Stimulated activated CD4-positive, alpha-beta T cell treated with anti-CD3 and anti-CD28 coated beads, Interleukin-15, amount 100 ng/mL, for 48 hours (primary cell): ENCODE measurements around the gene RAMP3.
"Not testable (repeated sequence)": the region's sequence is repeated elsewhere in the genome, so short reads cannot be mapped to it uniquely, and the experiment has no call there.

Experiments used
- DNase-seq, 2 donors: peaks; one replicate each; pipeline ENCODE4 v3.0.0-alpha.2; 2020; ENCODE audit warnings: low read depth in 2 of 2

Gene RAMP3

GRCh38 chr7:45132708-45133320 lies 24.8 kb upstream of the RAMP3 start:
- no peak for DNase-seq

DNA sequence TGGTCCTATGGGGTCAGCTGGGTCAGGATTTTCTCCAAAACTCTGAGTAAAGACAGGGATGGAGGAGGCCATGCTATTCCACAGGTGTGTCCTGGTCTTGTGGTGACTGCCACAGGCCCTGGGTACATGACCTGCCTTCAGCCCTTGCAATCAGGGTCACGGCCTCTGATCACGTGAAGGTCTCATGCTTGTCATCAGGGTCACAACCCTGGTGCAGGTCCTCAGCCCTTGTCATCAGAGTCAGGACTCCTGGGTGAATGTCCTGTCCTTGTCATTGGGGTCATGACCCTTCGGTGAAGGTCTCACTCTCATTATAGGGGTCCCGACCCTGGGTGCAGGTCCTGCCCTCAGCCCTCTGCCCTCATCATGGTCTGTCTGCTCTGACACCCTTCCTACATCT lies 24.2 kb upstream of the RAMP3 start:
- DNase-seq: no peak

DNA sequence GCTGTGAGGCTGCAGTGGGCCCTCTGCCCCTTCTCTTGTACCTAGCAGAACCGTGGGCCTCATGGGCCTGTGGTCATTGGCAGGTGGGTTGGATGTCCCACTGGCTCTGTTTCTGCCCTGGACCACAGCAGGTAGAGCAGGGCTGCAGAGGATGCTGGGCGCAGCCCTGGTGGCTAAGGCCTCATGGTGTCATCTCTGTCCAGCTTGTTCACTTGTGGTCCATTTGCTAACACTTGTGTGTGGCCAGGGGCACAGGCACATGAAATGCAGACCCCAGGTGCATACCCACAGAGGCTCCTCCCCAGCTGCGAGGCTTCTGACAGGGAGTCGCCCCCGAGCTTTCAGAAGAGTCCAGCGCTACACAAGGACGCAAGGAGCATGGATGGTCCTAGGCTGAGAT lies 23.7 kb upstream of the RAMP3 start:
- no peak for DNase-seq

GRCh38 chr7:45136106-45137060 lies 21.2 kb upstream of the RAMP3 start:
- peak; percentile 31 to 44 for DNase-seq

- no peak for DNase-seq
Measured at GRCh38 chr7:45138433-45139267, 18.9 kb upstream of the RAMP3 start.

- no peak for DNase-seq
Measured at GRCh38 chr7:45140827-45141226, 16.8 kb upstream of the RAMP3 start.

GRCh38 chr7:45143616-45144015 lies 14.0 kb upstream of the RAMP3 start:
- no peak for DNase-seq

DNA sequence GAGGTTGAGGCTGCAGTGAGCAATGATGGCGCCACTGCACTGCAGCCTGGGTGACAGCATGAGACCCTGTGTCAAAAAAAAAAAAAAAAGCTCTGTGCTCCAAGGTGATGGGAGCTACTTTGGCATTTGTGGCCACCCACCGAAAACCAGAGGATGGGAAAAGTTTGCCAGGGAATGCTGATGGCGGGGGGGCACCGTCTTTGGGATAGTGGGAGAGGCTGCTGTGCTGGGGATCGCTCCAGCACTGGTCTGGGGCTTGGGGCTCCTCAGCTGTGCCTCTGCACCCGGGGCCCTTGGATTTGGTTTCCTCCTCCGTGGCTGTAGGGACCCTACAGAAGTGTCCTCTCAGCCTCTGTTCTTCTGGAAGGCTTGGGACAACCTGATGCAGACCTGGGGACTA lies 11.7 kb upstream of the RAMP3 start:
- no peak for DNase-seq

DNA sequence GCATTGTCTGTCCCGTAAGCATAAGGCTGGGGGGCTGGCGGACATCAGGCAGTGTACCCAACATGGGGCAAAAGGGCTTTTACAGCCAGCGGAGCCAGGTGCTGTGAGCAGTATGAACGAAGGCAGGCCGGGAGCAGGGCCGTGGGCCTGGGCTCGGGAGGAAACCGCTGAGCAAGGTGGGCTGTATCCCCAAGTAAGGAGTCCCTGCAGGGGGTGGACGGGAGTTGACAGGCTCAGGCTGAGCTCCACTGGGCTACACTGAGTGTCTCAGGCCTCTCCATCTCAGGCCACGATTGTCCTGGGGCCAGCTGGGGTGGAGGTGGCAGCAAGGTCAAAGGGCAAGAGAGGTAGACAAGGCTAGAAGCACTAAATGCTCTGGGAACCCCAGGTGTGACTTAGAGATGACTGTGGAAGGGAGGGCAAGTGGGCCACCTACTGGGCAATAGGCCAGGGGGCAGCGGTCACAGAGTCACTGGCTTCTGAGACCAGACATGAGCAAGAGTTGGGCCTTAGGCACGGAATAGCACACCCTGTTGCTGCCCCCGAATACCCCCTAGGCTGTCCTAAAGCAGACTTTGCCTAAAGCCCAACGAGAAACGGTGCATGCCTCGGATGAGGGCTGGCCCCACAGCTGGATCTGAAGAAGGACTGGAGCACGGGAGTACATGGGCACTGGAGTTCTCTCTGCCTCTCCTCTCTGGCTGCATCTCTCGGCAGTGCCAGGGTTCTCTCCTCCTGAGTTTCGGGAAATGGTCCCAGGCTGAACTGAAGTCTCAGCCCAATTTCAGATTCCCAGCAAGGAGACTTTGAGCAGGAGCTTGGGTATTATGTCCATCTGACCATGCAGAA lies 10.8 kb upstream of the RAMP3 start:
- DNase-seq: no peak

DNA sequence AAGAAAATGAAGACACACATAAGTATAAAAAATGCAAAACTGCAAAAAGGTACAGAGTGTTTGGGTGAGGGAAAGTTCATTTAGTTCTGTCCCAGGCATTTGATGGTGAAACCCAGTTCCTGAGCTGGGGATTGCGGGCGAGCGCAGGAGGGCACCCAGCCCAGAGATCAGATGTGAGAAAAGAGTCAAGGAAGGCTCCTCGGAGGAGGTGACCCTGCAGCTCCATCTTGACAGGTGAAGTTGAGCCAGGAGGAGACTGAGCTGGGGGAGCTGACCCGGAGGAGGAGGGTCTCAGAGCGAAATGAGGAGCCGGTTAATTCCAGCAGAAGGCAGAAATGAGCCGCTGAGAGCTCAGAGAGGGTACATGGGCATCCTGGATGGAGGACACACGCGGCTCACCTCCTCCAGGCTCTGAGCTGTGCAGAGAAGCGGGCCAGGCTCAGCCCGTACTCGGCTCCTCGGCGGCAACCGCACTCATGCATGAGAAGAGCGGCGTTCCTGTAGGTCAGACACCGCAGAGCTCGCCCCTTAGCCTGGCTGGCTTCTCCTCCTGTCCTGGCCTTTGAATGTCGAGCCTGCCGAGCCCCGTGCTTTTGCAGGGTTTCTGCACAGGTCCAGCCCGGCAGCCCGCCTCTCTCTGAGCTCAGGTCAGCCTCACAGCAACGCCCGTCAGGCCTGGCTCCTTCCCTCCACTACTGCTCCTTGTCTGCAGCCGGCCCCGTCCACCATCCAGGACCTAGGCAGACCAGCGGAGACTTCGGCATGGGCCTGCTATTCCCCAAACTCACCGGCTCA lies 9.5 kb upstream of the RAMP3 start:
- no peak for DNase-seq

DNA sequence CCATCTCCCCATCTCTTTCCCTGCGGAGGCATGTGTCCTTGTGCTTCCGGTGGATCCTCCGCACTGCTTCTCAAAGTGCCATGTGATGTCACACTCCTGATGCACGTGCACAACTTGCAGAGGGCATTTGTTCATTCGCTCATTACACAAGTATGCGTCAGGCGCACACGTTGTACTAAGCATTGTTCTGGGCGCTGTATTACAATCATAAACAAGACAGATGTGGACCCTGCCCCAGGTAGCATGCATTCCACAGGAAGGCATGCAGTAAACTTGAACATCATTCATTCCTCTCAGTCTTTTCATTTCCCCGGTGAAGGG lies 9.0 kb upstream of the RAMP3 start:
- DNase-seq: no peak

GRCh38 chr7:45149606-45150005 lies 8.0 kb upstream of the RAMP3 start:
- DNase-seq: no peak

DNA sequence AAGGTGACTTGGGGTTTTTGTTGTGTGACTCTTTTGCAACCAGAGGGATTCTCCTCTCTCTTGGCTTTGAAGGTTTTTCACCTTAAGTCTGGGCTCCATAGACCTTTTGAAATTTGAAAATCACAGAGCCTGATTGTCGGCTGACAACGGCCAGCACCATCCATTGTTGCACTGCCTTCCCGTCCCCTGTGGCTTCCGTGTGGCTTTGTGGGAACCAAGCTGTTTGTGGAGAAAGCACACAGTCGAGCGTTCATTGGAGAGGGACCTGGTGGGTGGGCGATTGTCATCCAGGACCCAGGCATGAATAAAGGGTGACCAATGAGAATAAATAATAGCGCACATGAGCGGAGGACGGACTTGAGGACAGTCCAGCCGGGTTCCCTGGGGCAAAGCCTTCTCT lies 7.4 kb upstream of the RAMP3 start:
- no peak for DNase-seq

DNA sequence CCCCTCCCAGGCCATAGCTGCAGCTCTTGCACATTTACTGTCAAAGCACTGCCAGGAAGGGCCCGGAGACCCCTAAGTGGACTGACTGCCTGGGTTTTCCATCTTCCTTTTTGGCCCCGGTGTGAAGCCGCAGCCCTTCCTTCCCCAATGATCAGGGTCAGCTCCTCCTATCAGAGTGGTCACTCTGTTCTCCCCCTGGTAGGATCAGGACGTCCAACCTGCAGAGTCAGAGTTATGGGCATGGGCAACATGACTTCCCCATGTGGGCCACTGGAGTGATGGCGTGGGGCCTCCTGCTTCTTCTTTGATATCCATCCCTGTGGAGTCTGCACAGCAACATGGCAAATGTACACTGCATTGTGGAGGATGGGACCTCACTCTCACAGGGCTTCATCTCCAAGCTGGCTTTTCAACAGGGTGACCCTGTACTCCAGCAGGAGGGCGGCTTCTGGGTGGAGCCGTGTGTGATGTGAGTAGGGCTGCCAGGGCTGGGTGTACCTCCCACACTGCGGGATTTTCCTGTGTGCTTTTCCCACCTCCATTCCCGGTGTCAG lies 6.4 kb upstream of the RAMP3 start:
- DNase-seq: no peak

DNA sequence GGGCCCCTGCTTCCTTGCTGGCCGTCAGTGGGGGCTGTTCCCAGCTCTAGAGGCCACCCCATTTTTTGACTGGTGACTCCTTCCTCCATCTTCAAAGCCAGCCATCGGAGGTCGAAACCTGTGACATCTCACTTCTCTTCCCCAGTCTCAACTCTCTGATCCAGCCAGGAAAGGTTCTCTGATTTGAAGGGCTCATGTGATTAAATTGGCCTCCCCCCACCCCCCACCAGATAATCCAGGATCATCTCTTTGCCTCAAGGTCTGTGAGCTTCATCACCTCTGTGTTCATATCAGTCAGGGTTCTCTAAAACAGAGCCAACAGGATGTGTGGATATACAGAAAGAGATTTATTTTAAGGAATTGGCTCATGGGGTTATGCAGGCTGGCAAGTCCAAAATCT lies 5.6 kb upstream of the RAMP3 start:
- DNase-seq: no peak

DNA sequence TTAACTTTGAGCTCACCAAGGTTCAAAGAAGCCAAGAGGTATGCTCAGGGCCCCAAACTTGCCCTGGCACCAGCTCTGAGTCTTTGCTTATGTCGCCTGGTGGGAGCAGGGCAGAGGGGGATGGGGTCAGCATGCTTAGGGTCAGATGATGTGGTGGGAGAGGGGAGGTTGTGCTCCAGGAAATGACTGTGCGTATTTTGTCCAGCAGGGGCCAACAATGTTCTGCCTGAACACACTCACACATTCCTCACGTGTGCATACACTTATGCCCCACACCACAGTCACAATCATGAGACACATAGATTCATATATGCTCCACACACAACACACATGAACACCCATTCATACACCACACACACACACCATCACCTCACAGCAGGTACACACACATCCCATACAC lies 4.4 kb upstream of the RAMP3 start:
- DNase-seq: no peak

- not testable (repeated sequence) for DNase-seq
Measured at GRCh38 chr7:45153861-45154260, 3.7 kb upstream of the RAMP3 start.

GRCh38 chr7:45155357-45155900 lies 2.2 kb upstream of the RAMP3 start:
- DNase-seq: no peak

DNA sequence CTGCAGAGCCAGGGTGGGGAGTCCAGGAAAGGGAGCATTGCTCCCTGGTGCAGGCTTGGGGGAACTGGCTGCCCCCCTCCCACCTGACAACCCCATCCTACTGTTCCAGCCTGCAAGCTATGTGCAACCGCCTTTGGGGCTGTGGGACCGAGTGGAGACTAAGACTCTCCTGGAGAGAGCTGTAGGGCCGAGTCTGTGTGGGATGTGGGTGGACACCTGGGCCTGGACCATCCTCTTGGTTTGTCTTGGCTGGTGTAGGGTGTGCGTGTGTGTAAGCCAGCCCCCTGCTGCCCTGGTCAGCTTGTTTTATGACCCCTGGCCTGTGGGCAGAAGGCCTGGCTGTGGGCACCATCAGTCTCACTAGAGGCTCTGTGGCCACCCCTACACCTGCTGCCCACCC lies 1.6 kb upstream of the RAMP3 start:
- DNase-seq: no peak
